Measurements from ENCODE around the gene FAM171A1.
"Not testable (repeated sequence)": the region's sequence is repeated elsewhere in the genome, so short reads cannot be mapped to it uniquely, and the experiment has no call there.

Gene FAM171A1

GRCh38 chr10:15346440-15347141 is 24.5 kb downstream of the FAM171A1 start:
- intact Hi-C loops (cut with DNase I), result no loop called here
- peak in 2 of 10 donors; percentile 49 to 74 for DNase-seq

DNA sequence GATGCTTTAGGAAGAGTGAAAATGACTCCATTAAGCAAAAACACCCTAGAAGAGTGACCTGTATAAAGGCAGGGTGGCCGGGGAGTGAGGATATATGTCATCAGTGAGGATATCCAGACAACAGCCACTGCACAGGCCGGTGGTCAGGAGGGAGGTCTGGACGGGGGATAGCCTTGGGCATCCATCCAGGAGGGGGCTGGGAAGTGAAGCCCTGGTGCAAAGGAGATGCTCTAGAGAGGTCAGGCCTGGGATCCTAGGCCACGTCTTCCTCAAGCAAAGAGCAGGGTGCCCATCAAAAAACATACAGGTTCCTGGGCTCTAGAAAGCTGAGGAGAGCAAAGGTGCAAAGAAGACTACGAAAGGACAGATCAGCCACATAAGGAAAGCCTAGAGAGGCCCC is 25.6 kb downstream of the FAM171A1 start:
- intact Hi-C loops (cut with DNase I), result no loop called here
- no peak for DNase-seq

GRCh38 chr10:15344876-15345285 is 26.2 kb downstream of the FAM171A1 start:
- intact Hi-C loops (cut with DNase I), result no loop called here
- peak in 1 of 10 donors; percentile 33 for DNase-seq

GRCh38 chr10:15344256-15344875 is 26.7 kb downstream of the FAM171A1 start:
- DNase-seq, result no peak
- intact Hi-C loops (cut with DNase I), result no loop called here

DNA sequence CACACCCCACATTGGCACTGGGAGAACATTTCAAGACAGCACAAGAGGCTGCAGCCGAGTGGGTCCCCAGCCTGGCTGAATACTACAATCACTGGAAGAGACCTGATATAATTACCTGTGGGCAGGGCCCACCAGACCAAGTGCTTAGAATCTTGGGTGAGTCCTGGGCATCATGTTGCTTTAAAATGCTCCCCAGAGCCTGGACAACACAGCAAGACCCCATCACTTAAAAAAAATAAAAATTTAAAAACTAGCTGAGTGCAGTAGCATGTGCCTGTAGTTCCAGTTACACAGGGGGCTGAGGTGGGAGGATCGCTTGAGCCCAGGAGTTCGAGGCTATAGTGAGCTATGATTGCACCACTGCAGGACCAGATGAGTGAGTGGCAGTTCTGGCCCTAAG is 28.1 kb downstream of the FAM171A1 start:
- intact Hi-C loops (cut with DNase I), result no loop called here

GRCh38 chr10:15341502-15342128 is 29.5 kb downstream of the FAM171A1 start:
- DNase-seq, result peak in 1 of 10 donors; percentile 5
- intact Hi-C loops (cut with DNase I), result no loop called here

More for the DNA sequence above, 28.1 kb downstream of the FAM171A1 start:
- DNase-seq, result no peak

DNA sequence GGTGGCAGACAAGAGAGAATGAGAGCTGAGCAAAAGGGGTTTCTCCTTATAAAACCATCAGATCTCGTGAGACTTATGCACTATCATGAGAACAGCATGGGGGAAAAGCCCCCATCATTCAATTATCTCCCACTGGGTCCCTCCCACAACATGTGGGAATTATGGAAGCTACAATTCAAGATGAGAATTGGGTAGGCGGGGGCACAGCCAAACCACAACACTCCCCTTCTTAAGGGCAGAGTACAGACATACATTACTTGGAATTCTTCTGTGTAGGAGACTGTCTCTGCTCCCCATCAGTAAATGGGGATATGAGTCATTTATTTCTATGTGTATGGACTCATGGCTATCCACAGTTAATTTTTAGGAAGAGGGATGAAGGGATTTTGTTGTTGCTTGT is 31.2 kb downstream of the FAM171A1 start:
- intact Hi-C loops (cut with DNase I), result no loop called here
- DNase-seq, result peak in 1 of 10 donors; percentile 10

GRCh38 chr10:15337441-15337923 is 33.6 kb downstream of the FAM171A1 start:
- intact Hi-C loops (cut with DNase I), result not testable (repeated sequence)
- peak in 1 of 10 donors; percentile 57 for DNase-seq

GRCh38 chr10:15336211-15336610 is 34.9 kb downstream of the FAM171A1 start:
- intact Hi-C loops (cut with DNase I), result no loop called here
- peak in 1 of 10 donors; percentile 8 for DNase-seq

DNA sequence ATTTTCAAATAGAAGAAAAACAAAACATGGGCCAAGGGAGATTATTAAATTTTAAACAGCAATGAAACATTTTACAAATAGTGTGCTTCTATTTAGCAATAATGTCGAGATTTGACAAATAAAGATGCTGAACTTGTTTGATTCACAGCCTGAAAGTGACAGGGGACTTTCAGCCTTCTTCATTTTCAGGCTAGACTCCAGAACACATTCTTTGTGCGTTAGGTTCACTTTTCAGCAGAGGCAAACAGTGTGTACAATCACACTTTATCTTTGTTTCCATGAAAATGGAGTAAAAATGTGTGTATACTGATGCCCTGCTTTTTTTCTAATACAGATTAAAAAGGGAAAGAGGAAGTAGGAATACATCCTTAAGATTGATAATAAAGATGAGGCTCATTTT is 35.6 kb downstream of the FAM171A1 start:
- DNase-seq, result no peak
- intact Hi-C loops (cut with DNase I), result no loop called here

DNA sequence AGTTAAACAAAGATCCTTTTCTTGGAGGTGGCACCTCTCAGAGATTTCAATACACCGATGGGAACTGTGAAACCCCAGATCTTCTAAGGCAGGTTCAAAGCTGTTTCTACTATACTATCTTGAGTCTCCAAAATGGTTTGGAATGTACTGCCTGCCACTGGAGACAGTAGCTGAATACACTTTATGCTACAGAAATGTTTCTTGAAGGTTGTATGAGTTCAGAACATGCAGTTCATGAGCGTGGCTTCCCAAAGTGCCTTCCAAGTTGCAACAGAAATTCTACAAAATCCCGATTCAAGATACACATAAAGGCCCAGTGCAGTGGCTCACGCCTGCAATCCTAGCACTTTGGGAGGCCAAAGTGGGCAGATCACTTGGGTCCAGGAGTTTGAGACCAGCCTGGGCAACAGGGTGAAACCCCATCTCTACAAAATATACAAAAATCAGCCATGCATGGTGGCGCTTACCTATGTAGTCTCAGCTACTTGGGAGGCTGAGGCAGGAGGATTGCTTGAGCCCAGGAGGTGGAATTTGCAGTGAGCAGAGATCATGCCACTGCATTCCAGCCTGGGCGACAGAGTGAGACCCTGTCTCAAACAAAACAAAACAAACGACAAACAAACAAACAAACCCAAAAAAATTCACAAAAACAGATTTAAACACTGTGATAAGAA is 36.3 kb downstream of the FAM171A1 start:
- peak in 1 of 10 donors; percentile 24 for DNase-seq
- intact Hi-C loops (cut with DNase I), result no loop called here

- intact Hi-C loops (cut with DNase I), result no loop called here
- DNase-seq, result peak in 1 of 10 donors; percentile 11
These were observed 37.0 kb downstream of the FAM171A1 start for GRCh38 chr10:15333909-15334649.

- DNase-seq; intact Hi-C loops (cut with DNase I): not testable (repeated sequence)
These were observed 37.9 kb downstream of the FAM171A1 start for GRCh38 chr10:15333181-15333580.

DNA sequence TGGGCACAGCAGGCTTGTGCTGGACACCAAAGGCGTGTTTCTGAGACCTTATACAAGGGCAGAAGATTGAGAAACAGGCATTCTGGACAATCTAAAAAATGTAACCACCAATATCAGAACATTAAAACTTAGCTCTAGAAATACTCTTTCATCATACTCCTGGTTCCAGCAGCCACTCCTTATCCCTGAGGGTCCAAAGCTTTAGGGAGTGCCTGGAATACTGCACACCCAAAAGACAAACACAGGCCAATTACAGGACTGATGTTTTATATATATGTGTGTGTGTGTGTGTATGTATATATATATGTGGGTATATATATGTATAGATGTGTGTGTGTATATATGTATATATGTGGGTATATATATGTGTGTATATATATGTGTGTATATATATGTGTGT is 39.6 kb downstream of the FAM171A1 start:
- intact Hi-C loops (cut with DNase I), result no loop called here
- DNase-seq, result no peak

GRCh38 chr10:15329437-15329836 is 41.7 kb downstream of the FAM171A1 start:
- DNase-seq, result no peak

DNA sequence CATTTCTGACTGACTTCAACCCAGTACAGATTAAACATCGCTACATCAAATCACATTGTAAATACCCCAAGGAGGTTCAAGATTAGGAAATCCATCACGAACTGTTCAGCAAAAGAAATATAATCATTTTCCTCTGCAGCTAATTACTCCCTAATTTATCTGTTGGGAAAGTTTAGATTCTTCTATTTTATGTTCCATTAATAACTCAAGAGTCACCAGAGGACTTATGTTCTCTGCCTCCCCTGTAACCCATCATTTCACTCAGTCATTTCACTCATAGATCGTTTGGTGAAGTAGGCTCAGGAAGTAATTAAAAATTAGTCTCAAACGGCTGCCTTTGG is 45.2 kb downstream of the FAM171A1 start:
- DNase-seq, result no peak
- intact Hi-C loops (cut with DNase I), result no loop called here

More at GRCh38 chr10:15329437-15329836, 41.7 kb downstream of the FAM171A1 start:
- intact Hi-C loops (cut with DNase I), result no loop called here

DNA sequence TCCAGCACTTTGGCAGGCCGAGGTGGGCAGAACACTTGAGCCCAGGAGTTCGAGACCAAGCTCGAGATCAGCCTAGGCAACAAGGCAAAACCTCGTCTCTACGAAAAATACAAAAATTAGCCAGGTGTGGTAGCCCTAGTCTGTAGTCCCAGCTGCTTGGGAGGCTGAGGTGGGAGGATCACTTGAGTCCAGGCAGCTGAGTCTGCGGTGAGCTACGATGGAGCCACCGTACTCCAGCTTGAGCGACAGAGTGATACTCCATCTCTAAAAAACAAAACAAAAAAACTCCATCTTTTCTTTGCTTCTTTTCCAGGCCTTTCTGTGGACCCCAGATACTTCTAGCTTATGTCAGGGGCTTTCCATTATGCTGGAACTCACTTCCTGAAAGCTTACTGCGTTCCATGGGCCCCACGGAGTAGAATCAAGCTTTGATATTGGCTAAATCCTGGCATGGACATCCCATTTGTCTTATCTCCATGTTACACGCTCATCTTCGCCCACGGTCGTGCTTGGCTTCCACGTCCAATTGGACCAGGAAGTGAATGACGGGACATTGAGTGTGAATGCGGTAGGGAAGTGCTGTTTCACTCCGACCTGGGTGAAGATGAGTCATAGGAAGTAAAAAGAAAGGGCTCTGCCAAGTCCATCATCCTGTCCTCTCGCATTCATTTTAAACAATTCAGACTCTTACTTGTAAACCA is 45.7 kb downstream of the FAM171A1 start:
- DNase-seq, result no peak
- intact Hi-C loops (cut with DNase I), result no loop called here

GRCh38 chr10:15324611-15325010 is 46.5 kb downstream of the FAM171A1 start:
- no peak for DNase-seq
- intact Hi-C loops (cut with DNase I), result no loop called here

DNA sequence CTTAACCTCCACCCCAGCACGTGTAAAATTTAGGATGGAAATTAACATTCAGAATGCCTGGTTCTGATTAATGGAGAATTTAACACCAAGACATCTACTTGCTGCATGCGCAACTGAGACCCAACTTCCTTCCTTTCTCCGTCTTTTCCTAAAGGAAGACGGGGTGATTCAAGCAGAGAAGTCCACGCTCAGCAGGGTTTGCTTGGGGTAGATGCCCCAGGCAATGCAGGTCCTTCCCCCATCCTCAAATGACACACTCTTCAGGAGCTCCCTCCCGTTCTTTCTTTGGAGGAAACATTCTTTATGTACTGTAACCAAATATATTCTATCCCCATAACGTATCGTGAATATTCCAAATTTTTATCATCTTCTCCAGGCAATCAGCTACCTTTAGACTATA is 47.0 kb downstream of the FAM171A1 start:
- DNase-seq, result no peak
- intact Hi-C loops (cut with DNase I), result no loop called here

- intact Hi-C loops (cut with DNase I), result no loop called here
- no peak for DNase-seq
These were observed 48.7 kb downstream of the FAM171A1 start for GRCh38 chr10:15322356-15322755.

Data from posterior cingulate gyrus (tissue), 11 donors.